SK-MEL-5 (cell line): ENCODE measurements around the gene SRPK2. TPM values are rescaled to one million over a fixed set of nuclear protein-coding genes. Genes with fewer than 3 reads are reported as not detected.
"Not testable (repeated sequence)": the region's sequence is repeated elsewhere in the genome, so short reads cannot be mapped to it uniquely, and the experiment has no call there.

ENCODE experiments used
- DNase-seq: peaks from one replicate; pipeline ENCODE4 v3.0.0-alpha.2; 2016; ENCODE audit warnings: low read depth, low spot score
- in situ Hi-C: cut with HindIII; loops from 2 replicates; pipeline ENCODE4 v1.10.0; 2016; ENCODE audit warnings: low sequenced_read_pairs, high pct_unique_total_duplicates, low pct_unique_long_range_greater_than_20kb
- total RNA-seq: library from RNA; depleted of rRNA; stranded (reverse); fragments of >200 nt; shearing (Covaris generic); gene quantifications from 2 replicates; pipeline ENCODE4 v1.2.3, GENCODE V29; 2014

The SRPK2 gene
- total RNA-seq, 1 experiment from 2014 or later: 59.8 TPM

GRCh38 chr7:105389088-105389650, 448 bp upstream of the SRPK2 start:
- in situ Hi-C loops: no loop called here
- DNase-seq: peak; percentile 71

- in situ Hi-C loops: no loop called here
- DNase-seq: peak; percentile 83
These were observed 989 bp downstream of the SRPK2 start for GRCh38 chr7:105387508-105388355.

GRCh38 chr7:105377903-105378302, 10.8 kb downstream of the SRPK2 start:
- in situ Hi-C loops: no loop called here
- no peak for DNase-seq

GRCh38 chr7:105376908-105377533, 11.7 kb downstream of the SRPK2 start:
- in situ Hi-C loops: no loop called here
- no peak for DNase-seq

GRCh38 chr7:105369944-105370343, 18.8 kb downstream of the SRPK2 start:
- DNase-seq: no peak
- in situ Hi-C loops: no loop called here

GRCh38 chr7:105367458-105367857, 21.3 kb downstream of the SRPK2 start:
- no peak for DNase-seq
- in situ Hi-C loops: no loop called here

GRCh38 chr7:105365541-105366534, 22.9 kb downstream of the SRPK2 start:
- in situ Hi-C loops: no loop called here

GRCh38 chr7:105364684-105365083, 24.0 kb downstream of the SRPK2 start:
- DNase-seq: no peak
- in situ Hi-C loops: no loop called here

More at GRCh38 chr7:105365541-105366534, 22.9 kb downstream of the SRPK2 start:
- DNase-seq: no peak

- in situ Hi-C loops, DNase-seq: not testable (repeated sequence)
These were observed 25.1 kb downstream of the SRPK2 start for GRCh38 chr7:105363657-105364056.

- in situ Hi-C loops, DNase-seq: not testable (repeated sequence)
These were observed 26.0 kb downstream of the SRPK2 start for GRCh38 chr7:105362685-105363084.

GRCh38 chr7:105361995-105362394, 26.7 kb downstream of the SRPK2 start:
- in situ Hi-C loops, DNase-seq: not testable (repeated sequence)

GRCh38 chr7:105360149-105360548, 28.6 kb downstream of the SRPK2 start:
- DNase-seq: not testable (repeated sequence)

GRCh38 chr7:105355701-105356100, 33.0 kb downstream of the SRPK2 start:
- DNase-seq: no peak
- in situ Hi-C loops: no loop called here

More at GRCh38 chr7:105360149-105360548, 28.6 kb downstream of the SRPK2 start:
- in situ Hi-C loops: not testable (repeated sequence)

GRCh38 chr7:105354383-105354782, 34.3 kb downstream of the SRPK2 start:
- in situ Hi-C loops: no loop called here
- no peak for DNase-seq

GRCh38 chr7:105353752-105354328, 34.9 kb downstream of the SRPK2 start:
- in situ Hi-C loops: no loop called here
- peak; percentile 23 for DNase-seq

- in situ Hi-C loops: no loop called here
- no peak for DNase-seq
These were observed 35.6 kb downstream of the SRPK2 start for GRCh38 chr7:105352901-105353668.
